Tibial nerve (tissue), 4 donors: Measurements from ENCODE around the gene C11orf71.

Experiments used
- EP300 ChIP-seq, 2 donors: sonication (generic); formaldehyde crosslinking; IDR thresholded peaks; one replicate each; pipeline ENCODE4 v1.6.1; 2017; ENCODE audit warnings: antibody characterized with exemption in 2 of 2, mild to moderate bottlenecking in 1 of 2
- POLR2A ChIP-seq, 2 donors: fragments of 450-650 bp; IDR thresholded peaks; one replicate each; pipeline ENCODE4 v1.6.1; 2017; ENCODE audit warnings: antibody characterized with exemption in 2 of 2, mild to moderate bottlenecking in 2 of 2, moderate library complexity in 2 of 2
- TF ChIP-seq, protein P1 (sequence below), 5 experiments: fragments of 200-600 bp in 3 of 5; fragments of 450-650 bp in 2 of 5; sonication (generic) in 3 of 5; IDR thresholded peaks; one replicate each; pipeline ENCODE4 v1.5.1; 2016 to 2019; ENCODE audit warnings: antibody characterized with exemption in 5 of 5, mild to moderate bottlenecking in 3 of 5, moderate library complexity in 2 of 5

DNA sequence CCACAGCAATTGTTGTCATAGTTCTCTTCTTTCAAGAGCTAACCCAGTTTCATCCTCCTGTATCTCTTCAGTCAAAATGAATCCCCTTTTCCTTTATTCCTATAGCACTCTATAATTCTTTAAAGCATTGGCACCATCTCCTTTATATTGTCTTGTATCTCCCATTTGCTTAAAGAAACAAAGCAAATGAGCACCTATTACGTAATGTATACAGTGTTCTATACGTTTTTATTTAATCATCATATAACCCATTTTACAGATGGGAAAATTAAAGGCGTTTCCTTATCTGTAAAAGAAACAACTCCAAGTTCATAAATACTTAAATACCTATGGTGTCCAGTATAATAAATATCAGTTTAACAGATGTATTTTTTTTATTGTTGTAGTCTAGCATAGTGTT, 32.6 kb upstream of the C11orf71 start:
- TF ChIP-seq, protein P1, sequence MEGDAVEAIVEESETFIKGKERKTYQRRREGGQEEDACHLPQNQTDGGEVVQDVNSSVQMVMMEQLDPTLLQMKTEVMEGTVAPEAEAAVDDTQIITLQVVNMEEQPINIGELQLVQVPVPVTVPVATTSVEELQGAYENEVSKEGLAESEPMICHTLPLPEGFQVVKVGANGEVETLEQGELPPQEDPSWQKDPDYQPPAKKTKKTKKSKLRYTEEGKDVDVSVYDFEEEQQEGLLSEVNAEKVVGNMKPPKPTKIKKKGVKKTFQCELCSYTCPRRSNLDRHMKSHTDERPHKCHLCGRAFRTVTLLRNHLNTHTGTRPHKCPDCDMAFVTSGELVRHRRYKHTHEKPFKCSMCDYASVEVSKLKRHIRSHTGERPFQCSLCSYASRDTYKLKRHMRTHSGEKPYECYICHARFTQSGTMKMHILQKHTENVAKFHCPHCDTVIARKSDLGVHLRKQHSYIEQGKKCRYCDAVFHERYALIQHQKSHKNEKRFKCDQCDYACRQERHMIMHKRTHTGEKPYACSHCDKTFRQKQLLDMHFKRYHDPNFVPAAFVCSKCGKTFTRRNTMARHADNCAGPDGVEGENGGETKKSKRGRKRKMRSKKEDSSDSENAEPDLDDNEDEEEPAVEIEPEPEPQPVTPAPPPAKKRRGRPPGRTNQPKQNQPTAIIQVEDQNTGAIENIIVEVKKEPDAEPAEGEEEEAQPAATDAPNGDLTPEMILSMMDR (IDR thresholded peaks at IDR 0.05): no peak
- no peak for TF ChIP-seq EP300 (IDR thresholded peaks at IDR 0.05)
- no peak for TF ChIP-seq POLR2A (IDR thresholded peaks at IDR 0.05)
